Umbilical cord (tissue), 2 donors: ENCODE data around the gene KCNB1. TPM values are rescaled to one million over a fixed set of nuclear protein-coding genes. Genes with fewer than 3 reads are reported as not detected.
"Not testable (repeated sequence)": the region's sequence is repeated elsewhere in the genome, so short reads cannot be mapped to it uniquely, and the experiment has no call there.

Experiments
- DNase-seq: peaks from one replicate; pipeline ENCODE4 v3.0.0-alpha.2; 2015; ENCODE audit warnings: low spot score
- total RNA-seq: library from RNA; depleted of rRNA; stranded (reverse); fragments of >200 nt; gene quantifications from one replicate; pipeline ENCODE4 v1.2.3, GENCODE V29; 2014; ENCODE audit warnings: low replicate concordance; ENCODE audit not compliant: insufficient read depth

The KCNB1 gene
- total RNA-seq, 1 donor from 2014 or later = 2.4 TPM

DNA sequence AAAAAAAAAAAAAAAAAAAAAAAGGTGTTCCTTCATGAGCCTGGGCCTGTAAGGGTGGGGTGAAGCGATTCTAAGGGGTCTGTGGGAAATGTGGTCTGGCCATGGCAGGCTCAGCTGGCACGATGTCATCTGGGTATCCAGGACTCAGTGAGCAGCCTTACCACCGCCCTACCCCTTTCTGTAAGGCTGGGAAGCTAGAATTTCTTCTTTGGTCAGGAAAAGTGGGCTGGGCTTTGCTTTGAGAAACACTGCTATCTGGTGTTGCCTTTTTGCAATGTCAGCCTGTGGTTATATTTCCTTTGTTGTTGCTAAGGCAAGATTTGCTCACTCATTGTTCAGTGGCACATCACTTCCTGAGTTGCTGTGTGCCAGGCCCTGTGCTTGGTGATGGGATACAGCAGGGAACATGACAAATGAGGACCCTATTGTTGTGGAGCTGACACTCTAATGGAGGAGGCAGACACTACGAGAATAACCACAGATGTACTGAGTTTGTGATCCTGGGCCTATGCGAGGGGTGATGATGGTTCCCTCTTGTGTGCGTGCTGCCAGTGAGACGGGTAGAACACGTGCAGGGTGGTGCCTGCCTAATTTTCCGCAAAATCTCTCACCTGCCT, 158.7 kb downstream of the KCNB1 start:
- DNase-seq = peak; percentile 77

DNA sequence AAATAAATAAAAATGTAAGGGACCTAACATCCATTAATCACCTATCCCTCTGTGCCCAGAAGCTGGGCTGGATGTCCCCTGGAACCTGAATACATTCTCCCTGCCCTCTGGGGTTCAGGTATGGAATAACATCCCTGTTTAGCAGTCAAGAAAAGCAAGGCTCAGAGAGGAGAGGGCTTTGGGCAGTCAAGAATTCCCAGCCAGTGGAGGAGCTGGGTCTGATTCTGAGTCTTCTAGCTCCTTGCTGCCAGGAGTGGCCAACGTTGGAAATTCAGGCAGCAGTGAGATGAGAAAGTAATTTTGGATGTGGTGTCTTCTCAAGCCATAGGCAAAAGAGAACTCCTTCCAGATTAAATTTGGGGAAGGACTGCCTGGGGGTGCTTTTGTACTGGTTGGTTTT, 162.0 kb downstream of the KCNB1 start:
- peak; percentile 40 for DNase-seq

DNA sequence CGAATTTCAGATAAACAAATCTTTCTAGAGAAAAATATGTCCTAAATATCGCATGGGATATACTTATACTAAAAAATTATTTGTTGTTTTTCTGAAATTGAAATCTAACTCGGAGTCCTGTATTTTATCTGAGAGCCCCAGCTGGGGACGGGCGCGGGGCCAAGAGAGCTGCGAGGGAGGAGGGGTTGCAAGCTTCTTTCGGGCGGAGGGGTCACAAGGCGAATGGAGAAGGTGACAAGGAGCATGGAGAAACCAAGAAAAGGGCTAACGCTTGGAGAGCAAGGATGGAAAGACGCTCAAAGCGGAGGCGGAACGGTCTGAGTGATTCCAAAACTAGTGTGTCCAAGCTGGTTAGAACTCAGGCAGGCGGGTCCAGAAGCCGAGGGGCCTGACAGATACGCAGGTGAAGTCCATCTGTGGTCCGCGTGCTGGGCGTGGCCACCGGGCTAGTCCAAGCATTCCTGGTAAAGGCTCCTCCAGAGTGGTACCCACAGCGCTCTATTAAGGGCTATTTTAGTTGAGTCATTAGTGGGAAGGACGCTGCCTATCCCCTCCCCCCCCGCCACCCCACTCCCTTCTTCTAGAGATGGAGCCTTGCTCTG, 163.2 kb downstream of the KCNB1 start:
- no peak for DNase-seq

DNA sequence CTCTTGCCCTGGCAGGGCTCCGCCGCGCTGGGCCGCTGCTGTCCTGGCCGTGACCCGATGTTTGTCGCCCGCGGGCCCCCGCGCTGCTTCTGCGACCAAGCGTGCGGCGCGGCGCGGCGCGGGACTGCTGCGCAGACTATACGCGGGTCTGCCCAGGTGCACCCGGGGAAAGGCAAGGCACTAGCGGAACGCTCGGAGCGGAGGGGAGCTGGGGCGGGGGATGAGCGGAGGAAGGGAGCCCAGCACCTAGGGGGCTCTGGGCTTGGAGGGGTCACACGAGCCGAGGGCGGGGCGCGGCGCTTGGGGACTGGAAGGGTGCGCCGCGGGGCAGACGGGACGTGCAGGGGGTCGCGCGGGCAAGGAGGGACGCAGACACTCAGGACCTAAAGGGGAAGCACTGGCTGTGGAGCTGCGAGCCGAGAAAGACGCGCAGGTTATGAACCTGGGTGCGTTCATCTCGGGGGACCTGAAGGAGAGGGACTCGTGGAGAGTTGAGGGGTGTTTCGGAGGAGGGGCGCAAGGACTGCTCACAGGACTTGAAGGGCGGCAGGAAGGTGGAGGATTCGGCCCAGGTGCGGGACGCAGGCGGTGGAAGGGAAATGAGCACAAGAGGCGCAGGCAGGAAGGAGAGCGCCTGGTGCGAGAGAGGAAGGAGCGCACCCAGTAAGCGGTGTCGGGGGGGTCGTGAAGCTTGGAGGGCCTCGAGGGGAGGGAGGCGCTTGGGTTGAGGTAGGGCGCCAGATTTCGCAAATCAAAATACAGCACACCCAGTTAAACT, 163.8 kb downstream of the KCNB1 start:
- DNase-seq = no peak

DNA sequence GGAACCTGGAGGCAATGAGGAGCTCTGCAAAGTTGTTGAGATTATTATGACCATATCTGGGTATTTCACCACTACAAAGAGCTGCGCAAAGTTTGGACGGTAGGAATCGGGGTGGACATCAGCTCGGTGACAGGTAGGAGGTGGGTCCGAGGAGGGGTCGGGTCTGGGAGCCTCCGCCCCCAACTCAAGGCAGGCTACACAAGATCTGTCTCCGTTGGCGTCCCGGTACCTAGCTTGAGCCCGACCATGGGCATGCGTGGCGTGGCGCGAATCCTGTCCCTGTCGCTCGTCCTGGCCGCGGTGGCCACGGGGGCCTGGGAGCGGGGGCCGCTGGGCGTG, 164.4 kb downstream of the KCNB1 start:
- no peak for DNase-seq

DNA sequence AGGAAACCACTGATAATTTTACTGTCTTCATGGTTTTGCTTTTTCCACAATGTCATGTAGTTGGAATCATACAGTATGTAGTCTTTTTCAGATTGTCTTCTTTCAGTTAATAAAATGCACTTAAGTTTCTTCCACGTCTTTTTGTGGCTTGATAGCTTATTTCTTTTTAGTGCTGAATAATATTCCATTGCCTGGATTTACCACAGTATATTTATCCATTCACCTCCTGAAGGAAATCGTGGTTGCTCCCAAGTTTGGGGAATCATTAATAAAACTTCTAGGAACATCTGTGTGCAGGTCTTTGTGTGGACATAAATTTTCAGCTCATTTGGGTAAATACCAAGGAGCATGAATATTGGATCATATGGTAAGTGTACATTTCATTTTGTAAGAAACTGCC, 165.8 kb downstream of the KCNB1 start:
- DNase-seq = no peak

DNA sequence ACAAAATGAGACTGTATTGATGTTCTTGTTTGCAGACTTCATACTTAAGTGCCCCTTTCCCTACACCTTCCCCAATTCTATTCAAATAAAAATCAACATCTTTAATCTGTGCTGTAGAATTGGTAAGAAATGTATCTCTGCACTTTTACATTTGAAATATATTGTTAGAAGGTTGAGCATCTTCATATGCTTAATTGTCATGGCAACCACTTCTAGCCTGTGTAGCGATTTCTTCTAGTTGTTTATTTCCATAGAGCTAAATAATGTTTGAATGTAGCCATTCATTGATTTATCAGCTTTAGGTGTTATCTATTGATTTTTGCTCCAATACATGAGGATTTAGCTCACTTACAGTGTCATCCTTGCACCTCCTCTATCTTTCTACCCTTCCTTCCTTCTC, 166.9 kb downstream of the KCNB1 start:
- DNase-seq = no peak

DNA sequence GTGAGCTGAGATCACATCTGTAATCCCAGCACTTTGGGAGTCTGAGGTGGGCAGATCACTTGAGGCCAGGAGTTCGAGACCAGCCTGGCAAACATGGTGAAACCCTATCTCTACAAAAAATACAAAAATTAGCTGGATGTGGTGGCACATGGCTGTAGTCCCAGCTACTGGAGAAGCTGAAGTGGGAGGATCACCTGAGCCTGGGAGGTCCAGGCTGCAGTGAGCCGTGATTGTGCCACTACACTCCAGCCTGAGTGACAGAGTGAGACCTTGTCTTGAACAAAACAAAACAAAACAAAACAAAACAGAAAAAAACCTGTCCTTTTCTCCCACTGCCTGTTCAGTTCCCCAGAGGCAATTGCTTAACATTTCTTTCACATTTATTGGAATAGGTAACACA, 168.4 kb downstream of the KCNB1 start:
- not testable (repeated sequence) for DNase-seq

Other genes starting within 250 kb of the KCNB1 start
- 20.0 TPM for gene ZNFX1, start 204.6 kb downstream of the KCNB1 start, total RNA-seq
- 45.3 TPM for gene PTGIS, start 85.5 kb upstream of the KCNB1 start, total RNA-seq
- 21.9 TPM for gene B4GALT5, start 231.2 kb upstream of the KCNB1 start, total RNA-seq